HL-60 (cell line): ENCODE data around the gene IVD.

Source experiments
- DNase-seq, 2 experiments: peaks; one replicate each; pipeline ENCODE4 v3.0.0-alpha.2; 2010 to 2020; ENCODE audit warnings: low read depth in 1 of 2, low spot score in 1 of 2
- H3K27ac ChIP-seq: fragments of 250-450 bp; sonication (Bioruptor Pico); replicated peaks from 2 replicates; pipeline ENCODE4 v1.5.1; 2020; ENCODE audit warnings: mild to moderate bottlenecking, moderate library complexity
- H3K27me3 ChIP-seq: fragments of 250-450 bp; sonication (Bioruptor Pico); 2 replicates; pipeline ENCODE4 v1.5.1; 2021; ENCODE audit warnings: mild to moderate bottlenecking, moderate library complexity; ENCODE audit not compliant: insufficient read depth, poor library complexity, severe bottlenecking
- H3K4me3 ChIP-seq: replicated peaks from 2 replicates; pipeline ENCODE4 v1.5.1; 2011; ENCODE audit warnings: mild to moderate bottlenecking, control low read depth, low read length; ENCODE audit not compliant: insufficient read depth
- GABPA ChIP-seq: IDR thresholded peaks from 2 replicates; pipeline ENCODE4 v1.6.1; 2012; ENCODE audit warnings: low read depth
- POLR2AphosphoS5 ChIP-seq: IDR thresholded peaks from 2 replicates; pipeline ENCODE4 v1.6.1; 2012; ENCODE audit warnings: low read depth
- SPI1 ChIP-seq: IDR thresholded peaks from 2 replicates; pipeline ENCODE4 v1.6.1; 2012; ENCODE audit warnings: low read depth, mild to moderate bottlenecking, borderline replicate concordance
- TF ChIP-seq, protein P1 (sequence below): IDR thresholded peaks from 2 replicates; pipeline ENCODE4 v1.6.1; 2012; ENCODE audit warnings: low read depth; ENCODE audit not compliant: insufficient replicate concordance
- TF ChIP-seq, protein P2 (sequence below): IDR thresholded peaks from one replicate; pipeline ENCODE4 v1.5.1; 2011; ENCODE audit warnings: low read length, control low read depth, inconsistent platforms; ENCODE audit not compliant: insufficient read depth

Gene IVD

DNA sequence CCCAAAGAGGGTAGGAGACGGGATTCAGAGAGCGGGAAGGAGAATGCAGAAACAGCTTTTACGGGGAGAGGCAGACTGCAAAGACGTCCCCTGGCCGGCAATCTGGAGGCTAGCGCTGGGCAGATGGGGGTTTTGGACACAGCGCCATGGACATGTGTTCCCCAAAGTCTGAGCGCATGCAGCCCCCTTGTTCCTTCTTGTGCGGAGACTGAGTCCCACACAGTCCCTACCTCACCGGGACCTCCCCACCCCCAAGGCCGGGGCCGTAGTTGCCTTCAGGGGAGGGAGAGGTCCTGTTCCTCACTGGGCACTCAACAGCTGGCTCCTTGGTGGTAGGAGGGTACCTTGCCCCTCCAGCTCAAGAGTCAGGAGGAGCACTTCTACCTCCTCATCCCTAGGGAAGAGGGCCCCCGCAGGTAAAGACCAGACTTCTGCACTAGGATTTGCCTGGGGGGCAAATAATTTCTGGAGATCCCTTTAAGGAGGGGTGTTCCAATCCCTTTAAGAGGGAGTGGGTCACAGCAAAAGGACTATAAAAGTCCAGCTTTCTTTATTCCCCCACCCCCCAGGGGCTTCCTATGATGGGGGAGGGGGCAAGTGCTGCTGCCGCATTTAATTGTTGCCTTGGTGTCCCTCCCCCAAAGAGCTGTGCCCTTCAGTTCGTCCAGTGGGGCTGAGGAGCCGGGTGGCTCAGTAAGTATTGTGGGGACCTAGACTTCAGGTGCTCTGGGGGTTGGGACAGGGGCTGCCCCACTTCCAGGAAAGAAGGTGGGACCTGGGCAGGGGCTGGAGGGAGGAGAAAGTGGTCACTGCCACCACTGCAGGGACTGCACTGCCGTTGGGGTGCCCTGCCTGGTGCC, 31.5 kb downstream of the IVD start:
- Histone ChIP-seq H3K27me3 (peaks cover 25% of the 10 kb centered on the region), H3K4me3 (no peak overlapping the region), H3K27ac (no peak overlapping the region)
- DNase-seq, result no peak
- TF ChIP-seq, protein P1, sequence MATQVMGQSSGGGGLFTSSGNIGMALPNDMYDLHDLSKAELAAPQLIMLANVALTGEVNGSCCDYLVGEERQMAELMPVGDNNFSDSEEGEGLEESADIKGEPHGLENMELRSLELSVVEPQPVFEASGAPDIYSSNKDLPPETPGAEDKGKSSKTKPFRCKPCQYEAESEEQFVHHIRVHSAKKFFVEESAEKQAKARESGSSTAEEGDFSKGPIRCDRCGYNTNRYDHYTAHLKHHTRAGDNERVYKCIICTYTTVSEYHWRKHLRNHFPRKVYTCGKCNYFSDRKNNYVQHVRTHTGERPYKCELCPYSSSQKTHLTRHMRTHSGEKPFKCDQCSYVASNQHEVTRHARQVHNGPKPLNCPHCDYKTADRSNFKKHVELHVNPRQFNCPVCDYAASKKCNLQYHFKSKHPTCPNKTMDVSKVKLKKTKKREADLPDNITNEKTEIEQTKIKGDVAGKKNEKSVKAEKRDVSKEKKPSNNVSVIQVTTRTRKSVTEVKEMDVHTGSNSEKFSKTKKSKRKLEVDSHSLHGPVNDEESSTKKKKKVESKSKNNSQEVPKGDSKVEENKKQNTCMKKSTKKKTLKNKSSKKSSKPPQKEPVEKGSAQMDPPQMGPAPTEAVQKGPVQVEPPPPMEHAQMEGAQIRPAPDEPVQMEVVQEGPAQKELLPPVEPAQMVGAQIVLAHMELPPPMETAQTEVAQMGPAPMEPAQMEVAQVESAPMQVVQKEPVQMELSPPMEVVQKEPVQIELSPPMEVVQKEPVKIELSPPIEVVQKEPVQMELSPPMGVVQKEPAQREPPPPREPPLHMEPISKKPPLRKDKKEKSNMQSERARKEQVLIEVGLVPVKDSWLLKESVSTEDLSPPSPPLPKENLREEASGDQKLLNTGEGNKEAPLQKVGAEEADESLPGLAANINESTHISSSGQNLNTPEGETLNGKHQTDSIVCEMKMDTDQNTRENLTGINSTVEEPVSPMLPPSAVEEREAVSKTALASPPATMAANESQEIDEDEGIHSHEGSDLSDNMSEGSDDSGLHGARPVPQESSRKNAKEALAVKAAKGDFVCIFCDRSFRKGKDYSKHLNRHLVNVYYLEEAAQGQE, result no peak
- no peak for TF ChIP-seq GABPA

DNA sequence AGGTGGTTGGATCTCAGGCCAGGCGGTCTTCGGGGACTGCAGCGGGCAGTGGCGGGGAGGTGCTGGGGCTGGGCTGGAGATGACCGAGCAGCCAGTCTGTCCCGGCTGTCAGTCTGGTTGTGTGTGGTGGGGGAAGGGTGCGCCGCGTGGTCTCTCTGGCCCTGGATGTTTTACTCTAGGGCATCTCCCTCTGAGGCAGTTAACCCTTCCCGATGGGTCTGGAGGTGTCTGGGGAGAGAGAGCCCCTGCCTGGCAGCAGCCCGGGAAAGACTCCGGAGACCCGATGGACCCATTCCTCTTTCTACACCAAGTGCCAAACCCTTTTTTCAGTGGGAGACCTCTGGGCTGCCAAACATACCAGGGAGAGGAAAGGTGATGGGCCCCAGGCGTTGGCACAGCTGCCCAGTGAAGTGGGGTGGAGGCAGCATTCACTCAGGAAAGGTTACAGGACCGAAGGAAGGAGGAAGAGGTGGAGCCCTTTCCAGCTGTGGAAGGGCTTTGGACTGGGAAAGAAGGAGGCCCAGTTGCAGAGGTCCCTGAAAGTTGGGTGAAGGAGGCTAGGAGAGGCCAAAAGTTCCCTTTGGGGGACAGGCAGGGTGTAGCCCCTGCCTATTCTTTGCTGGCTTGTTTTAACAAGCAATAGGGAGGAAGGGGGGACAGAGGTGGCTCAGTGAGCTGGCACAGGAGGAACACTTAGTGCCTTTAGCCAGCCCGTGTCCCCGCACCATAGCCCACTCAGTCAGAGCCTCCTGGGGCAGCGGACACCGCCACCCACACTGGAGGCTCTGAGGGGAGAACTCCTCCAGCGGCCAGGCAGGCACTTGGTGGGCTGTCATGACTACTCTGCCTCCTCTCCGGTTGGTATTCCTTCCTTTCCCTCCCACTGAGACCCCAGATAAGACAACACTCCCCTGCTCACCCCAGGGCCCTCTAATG, 32.4 kb downstream of the IVD start:
- no peak for TF ChIP-seq GABPA
- no peak for TF ChIP-seq POLR2AphosphoS5
- TF ChIP-seq, protein P1, result no peak
- TF ChIP-seq, protein P2, sequence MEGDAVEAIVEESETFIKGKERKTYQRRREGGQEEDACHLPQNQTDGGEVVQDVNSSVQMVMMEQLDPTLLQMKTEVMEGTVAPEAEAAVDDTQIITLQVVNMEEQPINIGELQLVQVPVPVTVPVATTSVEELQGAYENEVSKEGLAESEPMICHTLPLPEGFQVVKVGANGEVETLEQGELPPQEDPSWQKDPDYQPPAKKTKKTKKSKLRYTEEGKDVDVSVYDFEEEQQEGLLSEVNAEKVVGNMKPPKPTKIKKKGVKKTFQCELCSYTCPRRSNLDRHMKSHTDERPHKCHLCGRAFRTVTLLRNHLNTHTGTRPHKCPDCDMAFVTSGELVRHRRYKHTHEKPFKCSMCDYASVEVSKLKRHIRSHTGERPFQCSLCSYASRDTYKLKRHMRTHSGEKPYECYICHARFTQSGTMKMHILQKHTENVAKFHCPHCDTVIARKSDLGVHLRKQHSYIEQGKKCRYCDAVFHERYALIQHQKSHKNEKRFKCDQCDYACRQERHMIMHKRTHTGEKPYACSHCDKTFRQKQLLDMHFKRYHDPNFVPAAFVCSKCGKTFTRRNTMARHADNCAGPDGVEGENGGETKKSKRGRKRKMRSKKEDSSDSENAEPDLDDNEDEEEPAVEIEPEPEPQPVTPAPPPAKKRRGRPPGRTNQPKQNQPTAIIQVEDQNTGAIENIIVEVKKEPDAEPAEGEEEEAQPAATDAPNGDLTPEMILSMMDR, result no peak
- no peak for TF ChIP-seq SPI1
- DNase-seq, result no peak
- Histone ChIP-seq H3K27ac (no peak overlapping the region), H3K27me3 (peaks cover 25% of the 10 kb centered on the region), H3K4me3 (no peak overlapping the region)

DNA sequence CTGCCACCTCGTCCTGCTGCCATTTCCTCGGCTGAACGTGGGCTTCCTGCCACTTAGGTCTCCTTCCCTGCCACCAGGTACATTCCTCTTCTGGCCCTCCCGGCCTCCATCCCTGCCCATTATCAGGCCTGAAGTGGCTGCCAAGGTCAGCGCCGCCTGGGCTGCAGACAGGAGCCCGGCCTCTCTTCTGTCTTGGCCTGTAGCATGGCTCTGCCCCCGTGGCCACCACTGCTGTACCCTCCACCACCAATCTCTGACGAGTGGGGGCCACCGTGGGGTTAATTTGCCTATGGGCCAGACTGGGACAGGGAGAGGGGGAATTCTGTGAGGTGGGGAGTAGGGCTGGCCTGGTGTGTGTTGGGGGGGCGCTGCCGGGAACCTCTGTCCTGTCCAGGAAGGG, 33.1 kb downstream of the IVD start:
- no peak for TF ChIP-seq POLR2AphosphoS5
- TF ChIP-seq, protein P2, result no peak
- Histone ChIP-seq H3K27ac (no peak overlapping the region), H3K4me3 (no peak overlapping the region), H3K27me3 (peaks cover 25% of the 10 kb centered on the region)
- no peak for DNase-seq

DNA sequence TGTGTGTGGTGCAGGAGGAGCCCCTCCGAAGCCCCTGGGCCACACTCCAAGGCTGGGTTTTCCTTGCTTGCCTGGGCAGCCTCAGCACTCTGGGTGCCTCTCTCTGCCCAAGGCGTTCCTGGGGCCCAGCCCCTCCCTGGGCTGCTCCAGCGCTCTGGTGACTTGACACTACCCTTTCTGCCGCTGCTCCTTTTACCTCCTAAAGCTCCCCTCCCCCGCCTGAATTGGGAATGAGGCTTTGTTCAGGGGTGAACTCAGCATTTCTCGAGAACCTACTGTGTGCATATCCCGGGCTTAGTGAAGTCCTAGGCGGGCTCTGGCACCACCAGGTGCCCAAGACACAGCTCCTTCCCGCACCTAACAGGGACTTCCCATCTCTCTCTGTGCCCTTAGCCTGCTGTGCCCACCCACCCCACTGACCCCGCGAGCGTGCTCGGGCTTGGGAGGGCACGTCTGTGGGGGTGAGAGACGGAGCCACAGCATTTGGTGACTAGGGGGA, 33.9 kb downstream of the IVD start:
- TF ChIP-seq POLR2AphosphoS5 (no peak), GABPA (no peak), SPI1 (no peak)
- TF ChIP-seq, protein P2, result no peak
- TF ChIP-seq, protein P1, result no peak
- peak overlapping the region; percentile 57 for H3K4me3 ChIP-seq
- no peak overlapping the region for H3K27ac ChIP-seq
- H3K27me3 ChIP-seq, result peaks cover 25% of the 10 kb centered on the region
- no peak for DNase-seq
